SKM-1 treated with dmso at 0.1 percent for 144 hours (cell line): ENCODE measurements around the gene ZNF823.
A peak's percentile ranks its signal among the peaks of the same experiment; 100 is the strongest.

ENCODE experiments used
- DNase-seq: peaks from one replicate; lab custom pipeline; 2025; ENCODE audit not compliant: unreplicated experiment; lab: John Stamatoyannopoulos, UW

The ZNF823 gene

GRCh38 chr19:11737964-11738745 is 591 bp downstream of the ZNF823 start:
- peak; percentile 17 for DNase-seq

GRCh38 chr19:11736696-11737095 is 2.0 kb downstream of the ZNF823 start:
- peak; percentile 38 for DNase-seq

GRCh38 chr19:11735375-11735774 is 3.4 kb downstream of the ZNF823 start:
- no peak for DNase-seq

- no peak for DNase-seq
Observed at GRCh38 chr19:11729586-11729985, 9.2 kb downstream of the ZNF823 start.

GRCh38 chr19:11722414-11722813 is 16.3 kb downstream of the ZNF823 start:
- DNase-seq = no peak

- no peak for DNase-seq
Observed at GRCh38 chr19:11721681-11722080, 17.1 kb downstream of the ZNF823 start.

- DNase-seq = no peak
Observed at GRCh38 chr19:11710313-11710712, 28.4 kb downstream of the ZNF823 start.

GRCh38 chr19:11708457-11708856 is 30.3 kb downstream of the ZNF823 start:
- no peak for DNase-seq

GRCh38 chr19:11705474-11705873 is 33.3 kb downstream of the ZNF823 start:
- no peak for DNase-seq

GRCh38 chr19:11704626-11705025 is 34.1 kb downstream of the ZNF823 start:
- DNase-seq = no peak

GRCh38 chr19:11699931-11700794 is 38.6 kb downstream of the ZNF823 start:
- peak; percentile 30 for DNase-seq

GRCh38 chr19:11698231-11698630 is 40.5 kb downstream of the ZNF823 start:
- no peak for DNase-seq

- DNase-seq = no peak
Observed at GRCh38 chr19:11697284-11697855, 41.4 kb downstream of the ZNF823 start.

GRCh38 chr19:11694533-11695439 is 44.0 kb downstream of the ZNF823 start:
- DNase-seq = peak; percentile 94

GRCh38 chr19:11693505-11694499 is 44.9 kb downstream of the ZNF823 start:
- DNase-seq = peak; percentile 71

- no peak for DNase-seq
Observed at GRCh38 chr19:11692127-11692790, 46.5 kb downstream of the ZNF823 start.

GRCh38 chr19:11685676-11686650 is 52.8 kb downstream of the ZNF823 start:
- DNase-seq = no peak
